ENCODE data around the gene RAB42. TPM values are rescaled to one million over a fixed set of nuclear protein-coding genes. Genes with fewer than 3 reads are reported as not detected.

Gene RAB42
- total RNA-seq, 1 experiment from 2014 or later: 13.2 TPM

DNA sequence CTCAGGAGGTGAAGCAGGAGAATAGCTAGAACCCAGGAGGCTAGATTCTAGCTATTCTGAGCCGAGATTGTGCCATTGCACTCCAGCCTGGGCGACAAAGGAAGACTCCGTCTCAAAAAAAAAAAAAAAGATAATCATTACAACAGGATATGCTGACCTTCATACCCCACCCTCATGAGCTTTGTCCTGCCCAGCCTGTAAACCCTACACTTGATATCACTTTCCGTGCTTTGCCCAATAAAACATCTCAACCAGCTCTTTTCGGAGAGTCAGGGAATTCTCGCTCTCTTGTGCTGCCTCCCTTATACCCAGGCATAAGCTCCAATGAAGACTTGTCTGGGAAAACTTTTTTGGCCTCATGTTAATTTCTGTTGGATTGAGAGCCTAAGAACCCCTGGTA lies 40.7 kb upstream of the RAB42 start:
- peaks cover 1 to 6% of the 10 kb centered on the region in 2 experiments; a peak in 2 of 4 replicates for H3K4me1 Mint-ChIP-seq

More for the DNA sequence above, 40.7 kb upstream of the RAB42 start:
- Histone ChIP-seq H4K5ac (ENCODE audit: insufficient read length, low read depth, low read length) (no peak overlapping the region), H3K79me2 (ENCODE audit: insufficient read depth, low read length) (no peaks in the 10 kb centered on the region), H4K20me1 (ENCODE audit: control insufficient read depth, insufficient read depth, insufficient read length) (no peaks in the 10 kb centered on the region), H3K23me2 (ENCODE audit: insufficient read length, low read depth, low read length, poor library complexity, severe bottlenecking) (peaks cover 5% of the 10 kb centered on the region), H4K91ac (ENCODE audit: insufficient read length, low read depth, low read length) (no peak overlapping the region), H2AFZ (ENCODE audit: low read length) (no peak overlapping the region), H3K18ac (ENCODE audit: insufficient read length, low read depth, low read length) (no peak overlapping the region), H2BK20ac (ENCODE audit: low read depth, low read length, poor library complexity, severe bottlenecking) (no peak overlapping the region), H4K8ac (replicated peaks; ENCODE audit: insufficient read length, low read depth, low read length) (no peak overlapping the region), H2BK12ac (ENCODE audit: insufficient read length, low read depth, low read length) (no peak overlapping the region), H3K4me2 (ENCODE audit: insufficient read depth, insufficient read length, low read length) (no peak overlapping the region), H3K79me1 (ENCODE audit: insufficient read depth, low read depth, low read length, poor library complexity, severe bottlenecking) (no peaks in the 10 kb centered on the region), H3K4me1 (ENCODE audit: insufficient read depth, low read length) (no peaks in the 10 kb centered on the region), H3K56ac (ENCODE audit: insufficient read length, low read depth, low read length) (no peak overlapping the region), H3T11ph (ENCODE audit: low read length) (no peak overlapping the region), H2BK15ac (ENCODE audit: low read depth, low read length) (no peak overlapping the region), H3K27me3 (ENCODE audit: insufficient read depth, low read length) (no peaks in the 10 kb centered on the region), H2AK5ac (ENCODE audit: insufficient read length, low read length) (no peak overlapping the region), H3K9me3 (ENCODE audit: control insufficient read depth, low read depth, low read length) (no peaks in the 10 kb centered on the region), H2BK5ac (ENCODE audit: insufficient read length, low read length) (no peak overlapping the region), H3K27ac (ENCODE audit: insufficient read length, low read depth, low read length) (no peak overlapping the region), H3K4ac (ENCODE audit: low read depth, low read length) (no peak overlapping the region), H2BK120ac (ENCODE audit: low read depth, low read length, poor library complexity, severe bottlenecking) (no peak overlapping the region), H3K23ac (ENCODE audit: insufficient read length, low read depth, low read length) (no peak overlapping the region), H3K9ac (ENCODE audit: extremely low read depth, insufficient read length, low read length) (no peak overlapping the region), H3K14ac (ENCODE audit: insufficient read depth, low read length) (no peak overlapping the region)
- H3K9me3 Mint-ChIP-seq: no peaks in the 10 kb centered on the region
- peaks cover 6 to 17% (median 16%) of the 10 kb centered on the region in 3 experiments; a peak in 5 of 7 replicates for H3K36me3 Mint-ChIP-seq (ENCODE audit: insufficient read depth in 1 of 3, low read depth in 3 of 3)
- no peak overlapping the region for H3K4me3 Mint-ChIP-seq
- no peaks in the 10 kb centered on the region; the same call in 1 of the 2 replicates for H3K27me3 Mint-ChIP-seq (ENCODE audit: low read depth)
- no peak for DNase-seq
- H3K27ac Mint-ChIP-seq: no peak overlapping the region
- TF ChIP-seq, protein P1, sequence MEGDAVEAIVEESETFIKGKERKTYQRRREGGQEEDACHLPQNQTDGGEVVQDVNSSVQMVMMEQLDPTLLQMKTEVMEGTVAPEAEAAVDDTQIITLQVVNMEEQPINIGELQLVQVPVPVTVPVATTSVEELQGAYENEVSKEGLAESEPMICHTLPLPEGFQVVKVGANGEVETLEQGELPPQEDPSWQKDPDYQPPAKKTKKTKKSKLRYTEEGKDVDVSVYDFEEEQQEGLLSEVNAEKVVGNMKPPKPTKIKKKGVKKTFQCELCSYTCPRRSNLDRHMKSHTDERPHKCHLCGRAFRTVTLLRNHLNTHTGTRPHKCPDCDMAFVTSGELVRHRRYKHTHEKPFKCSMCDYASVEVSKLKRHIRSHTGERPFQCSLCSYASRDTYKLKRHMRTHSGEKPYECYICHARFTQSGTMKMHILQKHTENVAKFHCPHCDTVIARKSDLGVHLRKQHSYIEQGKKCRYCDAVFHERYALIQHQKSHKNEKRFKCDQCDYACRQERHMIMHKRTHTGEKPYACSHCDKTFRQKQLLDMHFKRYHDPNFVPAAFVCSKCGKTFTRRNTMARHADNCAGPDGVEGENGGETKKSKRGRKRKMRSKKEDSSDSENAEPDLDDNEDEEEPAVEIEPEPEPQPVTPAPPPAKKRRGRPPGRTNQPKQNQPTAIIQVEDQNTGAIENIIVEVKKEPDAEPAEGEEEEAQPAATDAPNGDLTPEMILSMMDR (conservative IDR thresholded peaks at IDR 0.05): no peak
- no CpG with 5 or more reads among the region's 6 CpGs for WGBS (ENCODE audit: extremely low coverage, insufficient read length, low lambda C conversion rate)

Data from H9 (cell line).